ENCODE data around the gene YARS2.

The YARS2 gene

GRCh38 chr12:32706335-32707024 is 49.2 kb downstream of the YARS2 start:
- no peaks in the 10 kb centered on the region for H4K20me1 ChIP-seq (ENCODE audit: insufficient read depth, low read length)
- H3K4me3 ChIP-seq (ENCODE audit: low read depth, low read length, poor library complexity, severe bottlenecking), result no peak overlapping the region
- H2AFZ ChIP-seq (ENCODE audit: low read length), result no peak overlapping the region
- no peak overlapping the region for H3K4me2 ChIP-seq (ENCODE audit: low read length)
- no peaks in the 10 kb centered on the region for H3K27me3 ChIP-seq (ENCODE audit: insufficient read depth, low read length)
- no peaks in the 10 kb centered on the region for H3K9me3 ChIP-seq (ENCODE audit: low read length)
- no peak overlapping the region for H3K9ac ChIP-seq (ENCODE audit: low read length)
- H3K79me2 ChIP-seq (ENCODE audit: insufficient read depth, low read length), result no peaks in the 10 kb centered on the region
- H3F3A ChIP-seq (ENCODE audit: insufficient read depth, low read length), result no peaks in the 10 kb centered on the region
- no peaks in the 10 kb centered on the region for H3K9me2 ChIP-seq (ENCODE audit: low read depth, low read length)
- no peak for TF ChIP-seq EZH2 (IDR thresholded peaks at IDR 0.05; ENCODE audit: borderline replicate concordance, low read length)
- no peak for TF ChIP-seq CTCF (IDR thresholded peaks at IDR 0.05; ENCODE audit: low read length)
- no peaks in the 10 kb centered on the region for H3K4me1 ChIP-seq (ENCODE audit: insufficient read depth, low read length, severe bottlenecking)
- H3K36me3 ChIP-seq (ENCODE audit: insufficient read depth, low read length), result peaks cover 37% of the 10 kb centered on the region
- no peak overlapping the region for H3K27ac ChIP-seq (ENCODE audit: low read depth, low read length, poor library complexity, severe bottlenecking)

GRCh38 chr12:32705783-32706182 is 49.9 kb downstream of the YARS2 start:
- Histone ChIP-seq H3K79me2 (ENCODE audit: insufficient read depth, low read length) (no peaks in the 10 kb centered on the region), H3K27ac (ENCODE audit: low read depth, low read length, poor library complexity, severe bottlenecking) (no peak overlapping the region), H3K9me3 (ENCODE audit: low read length) (no peaks in the 10 kb centered on the region), H3K9me2 (ENCODE audit: low read depth, low read length) (no peaks in the 10 kb centered on the region), H3K27me3 (ENCODE audit: insufficient read depth, low read length) (no peaks in the 10 kb centered on the region), H3K4me3 (ENCODE audit: low read depth, low read length, poor library complexity, severe bottlenecking) (no peak overlapping the region), H4K20me1 (ENCODE audit: insufficient read depth, low read length) (no peaks in the 10 kb centered on the region), H3K4me2 (ENCODE audit: low read length) (no peak overlapping the region), H3K36me3 (ENCODE audit: insufficient read depth, low read length) (peaks cover 31% of the 10 kb centered on the region; the same call in 1 of the 2 replicates), H3F3A (ENCODE audit: insufficient read depth, low read length) (no peaks in the 10 kb centered on the region), H2AFZ (ENCODE audit: low read length) (no peak overlapping the region), H3K9ac (ENCODE audit: low read length) (no peak overlapping the region), H3K4me1 (ENCODE audit: insufficient read depth, low read length, severe bottlenecking) (no peaks in the 10 kb centered on the region)
- TF ChIP-seq EZH2 (IDR thresholded peaks at IDR 0.05; ENCODE audit: borderline replicate concordance, low read length), result no peak
- TF ChIP-seq CTCF (IDR thresholded peaks at IDR 0.05; ENCODE audit: low read length), result no peak

GRCh38 chr12:32702946-32703345 is 52.8 kb downstream of the YARS2 start:
- Histone ChIP-seq H2AFZ (ENCODE audit: low read length) (no peak overlapping the region), H3K9me3 (ENCODE audit: low read length) (no peaks in the 10 kb centered on the region), H3K79me2 (ENCODE audit: insufficient read depth, low read length) (peaks cover 15% of the 10 kb centered on the region), H3K4me2 (ENCODE audit: low read length) (no peak overlapping the region), H3K27me3 (ENCODE audit: insufficient read depth, low read length) (no peaks in the 10 kb centered on the region), H3F3A (ENCODE audit: insufficient read depth, low read length) (no peaks in the 10 kb centered on the region), H3K9me2 (ENCODE audit: low read depth, low read length) (no peaks in the 10 kb centered on the region), H4K20me1 (ENCODE audit: insufficient read depth, low read length) (no peaks in the 10 kb centered on the region), H3K9ac (ENCODE audit: low read length) (no peak overlapping the region), H3K36me3 (ENCODE audit: insufficient read depth, low read length) (peaks cover 14% of the 10 kb centered on the region; the same call in 1 of the 2 replicates), H3K4me3 (ENCODE audit: low read depth, low read length, poor library complexity, severe bottlenecking) (no peak overlapping the region), H3K4me1 (ENCODE audit: insufficient read depth, low read length, severe bottlenecking) (no peaks in the 10 kb centered on the region), H3K27ac (ENCODE audit: low read depth, low read length, poor library complexity, severe bottlenecking) (no peak overlapping the region)
- TF ChIP-seq CTCF (IDR thresholded peaks at IDR 0.05; ENCODE audit: low read length), result no peak
- no peak for TF ChIP-seq EZH2 (IDR thresholded peaks at IDR 0.05; ENCODE audit: borderline replicate concordance, low read length)

Data from OCI-LY1 (cell line).